ENCODE results near the gene SEC22B.
"Not testable (repeated sequence)": the region's sequence is repeated elsewhere in the genome, so short reads cannot be mapped to it uniquely, and the experiment has no call there.

Gene SEC22B

GRCh38 chr1:120112212-120112611, 64.1 kb downstream of the SEC22B start:
- not testable (repeated sequence) for DNase-seq

GRCh38 chr1:120111771-120112170, 64.5 kb downstream of the SEC22B start:
- DNase-seq, result not testable (repeated sequence)

- not testable (repeated sequence) for DNase-seq
Observed at GRCh38 chr1:120111008-120111407, 65.3 kb downstream of the SEC22B start.

GRCh38 chr1:120109656-120110055, 66.7 kb downstream of the SEC22B start:
- DNase-seq, result not testable (repeated sequence)

- DNase-seq, result not testable (repeated sequence)
Observed at GRCh38 chr1:120109180-120109579, 67.1 kb downstream of the SEC22B start.

GRCh38 chr1:120105288-120105687, 71.0 kb downstream of the SEC22B start:
- DNase-seq, result not testable (repeated sequence)

- not testable (repeated sequence) for DNase-seq
Observed at GRCh38 chr1:120103768-120104167, 72.6 kb downstream of the SEC22B start.

GRCh38 chr1:120101593-120101992, 74.7 kb downstream of the SEC22B start:
- DNase-seq, result not testable (repeated sequence)
